GM12878 (cell line): ENCODE data around the gene SPAM1. TPM values are rescaled to one million over a fixed set of nuclear protein-coding genes. Genes with fewer than 3 reads are reported as not detected.

Experiments
- ATAC-seq: fragments of 200-7000 bp; cut with Tn5 transposase; 3 replicates; pipeline ENCODE4 v1.9.1; 2020; ENCODE audit warnings: mild to moderate bottlenecking, moderate library complexity
- BruUV-seq: library from RNA; stranded (reverse); fragments of 400-500 nt; replicated peaks from 2 replicates; lab custom pipeline; 2021; lab: Mats Ljungman, UMichigan
- CTCF ChIA-PET: fragments of 300-600 bp; sonication (Branson Sonifier 250); formaldehyde crosslinking; extraction: SDS; loops from one replicate; lab custom pipeline; 2021; ENCODE audit warnings: inconsistent platforms; lab: Yijun Ruan, JAX
- POLR2A ChIA-PET: fragments of 350-600 bp; formaldehyde crosslinking; extraction: SDS; loops from one replicate; lab custom pipeline; 2021; ENCODE audit warnings: inconsistent platforms; lab: Charles Lee
- RAD21 ChIA-PET: fragments of 300-600 bp; sonication (Branson Sonifier 250); formaldehyde crosslinking; loops from one replicate; lab custom pipeline; 2023; ENCODE audit warnings: antibody characterized with exemption; ENCODE audit not compliant: unreplicated experiment; lab: Charles Lee
- SMC1A ChIA-PET: fragments of 300-600 bp; sonication (Branson Sonifier 250); formaldehyde crosslinking; loops from one replicate; lab custom pipeline; 2023; ENCODE audit not compliant: unreplicated experiment, uncharacterized antibody; lab: Charles Lee
- DNase-seq: peaks from one replicate; pipeline ENCODE4 v3.0.0-alpha.2; 2011; ENCODE audit warnings: low read depth, low spot score
- FAIRE-seq: peaks from 3 replicates; lab custom pipeline; 2011; peaks lifted over from hg19 to GRCh38; lab: Jason Lieb, UNC
- H2AFZ ChIP-seq: 2 replicates; pipeline ENCODE4 v1.6.0; 2011; ENCODE audit warnings: low read depth, low read length, control low read depth; ENCODE audit not compliant: control insufficient read depth
- H3K27ac ChIP-seq: 2 replicates; pipeline ENCODE4 v1.5.1; 2011; ENCODE audit warnings: control low read depth; ENCODE audit not compliant: control insufficient read depth, insufficient read depth
- H3K27me3 ChIP-seq, 2 experiments: replicated peaks in 1 of 2; 2 replicates each; pipeline versions ENCODE4 v1.6.0 to v1.6.1; 2011; ENCODE audit warnings: low read length in 1 of 2; ENCODE audit not compliant: control insufficient read depth in 2 of 2, insufficient read depth in 2 of 2
- H3K36me3 ChIP-seq, 2 experiments: 2 replicates each; pipeline ENCODE4 v1.5.1; 2011; ENCODE audit warnings: low read length in 1 of 2; ENCODE audit not compliant: control insufficient read depth in 2 of 2, insufficient read depth in 2 of 2
- H3K4me1 ChIP-seq: 2 replicates; pipeline ENCODE4 v1.6.1; 2011; ENCODE audit warnings: mild to moderate bottlenecking, low read length, moderate library complexity, mixed read lengths; ENCODE audit not compliant: control insufficient read depth, insufficient read depth
- H3K4me2 ChIP-seq: 2 replicates; pipeline ENCODE4 v1.6.0; 2011; ENCODE audit warnings: control low read depth; ENCODE audit not compliant: control insufficient read depth, insufficient read depth
- H3K4me3 ChIP-seq: fragments of 200-600 bp; sonication (generic); 2 replicates; pipeline ENCODE4 v1.5.1; 2016
- H3K79me2 ChIP-seq: 2 replicates; pipeline ENCODE4 v1.6.0; 2011; ENCODE audit warnings: low read length; ENCODE audit not compliant: control insufficient read depth, insufficient read depth
- H3K9ac ChIP-seq: 2 replicates; pipeline ENCODE4 v1.8.0; 2011; ENCODE audit warnings: low read length, control low read depth, mixed read lengths; ENCODE audit not compliant: control insufficient read depth, insufficient read depth
- H3K9me3 ChIP-seq: replicated peaks from 3 replicates; pipeline ENCODE4 v1.5.1; 2011; ENCODE audit warnings: mild to moderate bottlenecking, low read length; ENCODE audit not compliant: control insufficient read depth, insufficient read depth
- H4K20me1 ChIP-seq: 2 replicates; pipeline ENCODE4 v1.6.0; 2011; ENCODE audit not compliant: control insufficient read depth, insufficient read depth
- BACH1 ChIP-seq: fragments of 450-650 bp; IDR thresholded peaks from 2 replicates; pipeline ENCODE4 v1.6.1; 2017; ENCODE audit warnings: mild to moderate bottlenecking, borderline replicate concordance
- CHD4 ChIP-seq: fragments of 200-600 bp; sonication (generic); IDR thresholded peaks from 2 replicates; pipeline ENCODE4 v1.6.1; 2016; ENCODE audit warnings: mild to moderate bottlenecking
- ETV6 ChIP-seq, 2 experiments: fragments of 450-650 bp in 1 of 2; IDR thresholded peaks in 1 of 2; conservative IDR thresholded peaks in 1 of 2; 2 replicates each; pipeline ENCODE4 v1.6.1; 2014; ENCODE audit warnings: antibody characterized with exemption in 1 of 2, borderline replicate concordance in 1 of 2, low read depth in 1 of 2, mild to moderate bottlenecking in 1 of 2, moderate library complexity in 1 of 2
- IRF5 ChIP-seq: fragments of 450-650 bp; IDR thresholded peaks from 2 replicates; pipeline ENCODE4 v1.6.1; 2017; ENCODE audit warnings: borderline replicate concordance
- NFXL1 ChIP-seq: fragments of 450-650 bp; IDR thresholded peaks from 2 replicates; pipeline ENCODE4 v1.6.1; 2017; ENCODE audit warnings: antibody characterized with exemption, mild to moderate bottlenecking, borderline replicate concordance
- RAD51 ChIP-seq: fragments of 450-650 bp; IDR thresholded peaks from 2 replicates; pipeline ENCODE4 v1.6.1; 2016; ENCODE audit warnings: moderate library complexity, mild to moderate bottlenecking, inconsistent platforms
- REST ChIP-seq: IDR thresholded peaks from 2 replicates; pipeline ENCODE4 v1.6.1; 2012; ENCODE audit warnings: mild to moderate bottlenecking, low read depth, low read length
- ZBTB33 ChIP-seq: fragments of 450-650 bp; IDR thresholded peaks from 2 replicates; pipeline ENCODE4 v1.6.1; 2017; ENCODE audit warnings: mild to moderate bottlenecking
- ZNF207 ChIP-seq: fragments of 450-650 bp; IDR thresholded peaks from 2 replicates; pipeline ENCODE4 v1.6.1; 2014; ENCODE audit warnings: antibody characterized with exemption, mild to moderate bottlenecking, borderline replicate concordance
- WGBS: methylation state at CpG from one replicate; pipeline ENCODE4 v1.1.6; 2016; ENCODE audit warnings: low lambda C conversion rate; ENCODE audit not compliant: insufficient replicate concordance, insufficient coverage; ENCODE audit errors: missing lambda C conversion rate; 5-methylcytosine and 5-hydroxymethylcytosine counted together
- in situ Hi-C: fragments of 300-500 bp; cut with MboI; formaldehyde crosslinking; loops from 9 replicates; pipeline ENCODE4 v1.14.3; 2018; ENCODE audit warnings: mixed read lengths
- intact Hi-C: fragments of 100-400 bp; cut with micrococcal nuclease; formaldehyde crosslinking; loops from one replicate; pipeline ENCODE4 v1.14.2; 2022; ENCODE audit not compliant: unreplicated experiment
- polyA plus RNA-seq, 11 experiments: library from polyadenylated mRNA; depleted of rRNA in 4 of 11; unstranded in 6 of 11; stranded (reverse) in 5 of 11; fragments of >200 nt; fragmentation: Nextera tagmentation in 4 of 11; fragmentation: Illumina TruSeq in 1 of 11; extraction: Ambion mirVana in 4 of 11; extraction: Trizol in 1 of 11; gene quantifications; 1 replicate in 1 of 11; 2 replicates in 10 of 11; pipeline versions ENCODE4 v1.2.1 to v1.2.3, GENCODE V29; 2011 to 2016; ENCODE audit warnings: inconsistent platforms in 2 of 11, missing spikeins in 2 of 11, low read depth in 1 of 11
- total RNA-seq, 4 experiments: library from RNA; depleted of rRNA in 3 of 4; stranded (reverse); fragments of >200 nt in 3 of 4; fragmentation: Illumina TruSeq in 1 of 4; extraction: Trizol in 1 of 4; gene quantifications; 2 replicates each; pipeline versions ENCODE4 v1.2.1 to v1.2.3, GENCODE V29; 2013 to 2021

Gene SPAM1
- total and polyA plus RNA-seq, 10 of the 15 experiments (the other 5 are each of a cell fraction or from before 2014, with no cell fraction given) = not detected

GRCh38 chr7:123993996-123994395 lies 69.0 kb downstream of the SPAM1 start:
- Histone ChIP-seq H2AFZ (no peak overlapping the region), H3K4me2 (no peak overlapping the region), H3K27ac (no peak overlapping the region), H3K27me3 (no peaks in the 10 kb centered on the region)
- POLR2A ChIA-PET = no interaction called here
- ATAC-seq = no peak
- RAD21 ChIA-PET = no interaction called here
- 42% methylated on average over 2 of the region's 2 CpGs for WGBS
- TF ChIP-seq ZBTB33 (no peak), BACH1 (no peak), RAD51 (no peak), IRF5 (no peak), ZNF207 (no peak), CHD4 (no peak), ETV6 (conservative IDR thresholded peaks at IDR 0.05 in 1 of 2, IDR thresholded peaks at IDR 0.05 in 1 of 2; ENCODE audit: borderline replicate concordance in 1 of 2, low read depth in 1 of 2) (no peak), REST (no peak), NFXL1 (no peak)
- TF ChIP-seq, all 136 proteins: peak for 0
- intact Hi-C loops = no loop called here
- Histone ChIP-seq H3K4me1 (no peaks in the 10 kb centered on the region), H3K36me3 (no peaks in the 10 kb centered on the region), H4K20me1 (no peaks in the 10 kb centered on the region), H3K9me3 (no peaks in the 10 kb centered on the region), H3K79me2 (no peaks in the 10 kb centered on the region), H3K9ac (no peak overlapping the region), H3K4me3 (no peak overlapping the region)
- in situ Hi-C loops = no loop called here
- BruUV-seq = no TSS peak
- no peak for DNase-seq
- FAIRE-seq = no peak
- CTCF ChIA-PET = interaction anchor here (0.6 kb wide), 1 partner anchor 398 kb away, joined by 3 read pairs; no protein-coding TSS in a partner anchor
- SMC1A ChIA-PET = interaction anchor here (0.6 kb wide), 1 partner anchor 30 kb away, joined by 3 read pairs; no protein-coding TSS in a partner anchor
